Adrenal gland (tissue), 19 donors: Measurements from ENCODE around the gene LYSMD1. TPM values are rescaled to one million over a fixed set of nuclear protein-coding genes. Genes with fewer than 3 reads are reported as not detected.
"Not testable (repeated sequence)": the region's sequence is repeated elsewhere in the genome, so short reads cannot be mapped to it uniquely, and the experiment has no call there.

Experiments used
- DNase-seq, 7 donors: peaks; one replicate each; pipeline ENCODE4 v3.0.0-alpha.2; 2019 to 2020
- H3K27ac ChIP-seq, 5 donors: fragments of 200-600 bp; sonication (generic) in 4 of 5; 1 replicate in 3 of 5; 2 replicates in 2 of 5; pipeline versions ENCODE4 v1.5.1 to v1.8.0; 2016 to 2020; ENCODE audit warnings: mild to moderate bottlenecking in 1 of 5
- H3K27me3 ChIP-seq: fragments of 200-600 bp; 2 replicates; pipeline ENCODE4 v1.8.0; 2021
- H3K36me3 ChIP-seq, 2 donors: fragments of 200-600 bp; replicated peaks in 1 of 2; 1 replicate in 1 of 2; 2 replicates in 1 of 2; pipeline versions ENCODE4 v1.5.1 to v1.8.0; 2018 to 2022
- H3K4me1 ChIP-seq, 2 donors: fragments of 200-600 bp; replicated peaks in 1 of 2; 1 replicate in 1 of 2; 2 replicates in 1 of 2; pipeline versions ENCODE4 v1.5.1 to v1.8.0; 2018 to 2021
- H3K4me3 ChIP-seq, 4 donors: fragments of 200-600 bp; sonication (generic) in 3 of 4; one replicate each; pipeline ENCODE4 v1.5.1; 2016 to 2018
- H3K9me3 ChIP-seq, 3 donors: fragments of 200-600 bp; sonication (generic) in 1 of 3; replicated peaks in 1 of 3; 1 replicate in 2 of 3; 2 replicates in 1 of 3; pipeline versions ENCODE4 v1.5.1 to v1.8.0; 2016 to 2021
- POLR2A ChIP-seq, 2 donors: fragments of 450-650 bp; IDR thresholded peaks; one replicate each; pipeline ENCODE4 v1.6.1; 2017; ENCODE audit warnings: antibody characterized with exemption in 2 of 2, mild to moderate bottlenecking in 2 of 2, moderate library complexity in 1 of 2
- WGBS, 4 donors: extraction: QIAGEN DNeasy Blood & Tissue Kit in 2 of 4; methylation state at CpG; one replicate each; pipeline versions ENCODE4 v1.1.5 to v1.1.7; 2013 to 2017; 5-methylcytosine and 5-hydroxymethylcytosine counted together
- intact Hi-C, 2 donors: fragments of 100-400 bp; cut with DNase I; formaldehyde crosslinking; loops; one replicate each; pipeline versions ENCODE4 v1.14.1 to v1.15.0; 2022 to 2023
- long read RNA-seq, 10 donors: library from polyadenylated mRNA in 3 of 10; unstranded in 2 of 10; stranded (forward) in 1 of 10; transcript quantifications; one replicate each; pipeline ENCODE4 v2.0.0 and lab custom pipeline, GENCODE V29; 2021 to 2026
- polyA plus RNA-seq, 3 donors: library from polyadenylated mRNA; stranded (reverse); fragments of 200-250 nt in 2 of 3; fragments of 350-450 nt in 1 of 3; fragmentation: Illumina TruSeq in 1 of 3; extraction: RNeasy Lipid Tissue Mini Kit (QIAGEN cat#74804) in 1 of 3; gene quantifications; one replicate each; pipeline ENCODE4 v1.2.3, GENCODE V29; 2013 to 2014
- total RNA-seq, 9 donors: library from RNA; depleted of rRNA in 4 of 9; stranded (reverse); fragments of >200 nt in 4 of 9; fragments of 120-200 nt in 1 of 9; fragmentation: NEBNext Ultra II Directional in 1 of 9; extraction: Animal tissue kit (Norgen Biotek cat#: 25700) in 1 of 9; gene quantifications; one replicate each; pipeline versions ENCODE4 v1.1.0 to v1.2.4, GENCODE V29; 2013 to 2023
- TF ChIP-seq, protein P1 (sequence below), 6 experiments: fragments of 450-650 bp in 4 of 6; fragments of 200-600 bp in 2 of 6; sonication (generic) in 1 of 6; IDR thresholded peaks; 1 replicate in 5 of 6; 2 replicates in 1 of 6; pipeline versions ENCODE4 v1.5.1 to v1.8.0; 2016 to 2021; ENCODE audit warnings: antibody characterized with exemption in 6 of 6, mild to moderate bottlenecking in 2 of 6, moderate library complexity in 1 of 6
- donor health status: healthy with polysubstance abuse.
- donor health status: Bipolar disorder and iron deficiency.
- donor health status: DM: yes; HTN: yes; CAD: no.
- donor health status: DM: no; HTN: no; CAD: no.
- donor health status: DM: no; HTN: no; CAD: no.
- donor health status: DM: yes; HTN: yes; CAD: no.

The LYSMD1 gene, protein sequence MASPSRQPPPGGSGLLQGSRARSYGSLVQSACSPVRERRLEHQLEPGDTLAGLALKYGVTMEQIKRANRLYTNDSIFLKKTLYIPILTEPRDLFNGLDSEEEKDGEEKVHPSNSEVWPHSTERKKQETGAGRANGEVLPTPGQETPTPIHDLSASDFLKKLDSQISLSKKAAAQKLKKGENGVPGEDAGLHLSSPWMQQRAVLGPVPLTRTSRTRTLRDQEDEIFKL
- total RNA-seq (10 to 100 TPM in 7 of 9 donors, 1 to 10 TPM in 2; 7.9 to 21.5 (median 14.6) TPM), polyA plus RNA-seq (10 to 100 TPM in 1 of 3 donors, 1 to 10 TPM in 2; 4.4 to 12.8 (median 9.1) TPM)
- long read RNA-seq, donor 1, result 0 reads
- long read RNA-seq, donor 2, partial matches to known transcripts, result 0 of 4 reads
- long read RNA-seq, donor 2, other reads (novel, unspliced or antisense), result 0 of 4 reads
- long read RNA-seq, donor 3, result 0 reads
- long read RNA-seq, donor 4, partial matches to known transcripts, result 0 of 14 reads
- long read RNA-seq, donor 4, other reads (novel, unspliced or antisense), result 14 of 14 reads
- long read RNA-seq, donor 5, result 0 reads
- long read RNA-seq, donor 6, partial matches to known transcripts, result 0 of 13 reads
- long read RNA-seq, donor 6, other reads (novel, unspliced or antisense), result 12 of 13 reads
- long read RNA-seq, donor 7, partial matches to known transcripts, result 6 of 7 reads
- long read RNA-seq, donor 7, other reads (novel, unspliced or antisense), result 0 of 7 reads
- long read RNA-seq, donor 8, transcript LYSMD1-201 (3 exons, 2,479 nt), result major isoform, 5 of 5 reads
- long read RNA-seq, donor 8, partial matches to known transcripts, result 0 of 5 reads
- long read RNA-seq, donor 8, other reads (novel, unspliced or antisense), result 0 of 5 reads
- long read RNA-seq, donor 9, result 0 reads
- long read RNA-seq, donor 10, partial matches to known transcripts, result 0 of 1 reads
- long read RNA-seq, donor 10, other reads (novel, unspliced or antisense), result 0 of 1 reads

- Histone ChIP-seq H3K4me1 (peaks cover 14 to 22% of the 10 kb centered on the region in 2 donors), H3K27me3 (no peaks in the 10 kb centered on the region), H3K27ac (peak within 1 kb of the TSS; percentile 58 to 89 (median 65)), H3K36me3 (peaks cover 0 to 46% of the 10 kb centered on the region in 2 donors), H3K4me3 (peak within 1 kb of the TSS; percentile 43 to 75 (median 69)), H3K9me3 (no peaks in the 10 kb centered on the region)
- TF ChIP-seq, protein P1, sequence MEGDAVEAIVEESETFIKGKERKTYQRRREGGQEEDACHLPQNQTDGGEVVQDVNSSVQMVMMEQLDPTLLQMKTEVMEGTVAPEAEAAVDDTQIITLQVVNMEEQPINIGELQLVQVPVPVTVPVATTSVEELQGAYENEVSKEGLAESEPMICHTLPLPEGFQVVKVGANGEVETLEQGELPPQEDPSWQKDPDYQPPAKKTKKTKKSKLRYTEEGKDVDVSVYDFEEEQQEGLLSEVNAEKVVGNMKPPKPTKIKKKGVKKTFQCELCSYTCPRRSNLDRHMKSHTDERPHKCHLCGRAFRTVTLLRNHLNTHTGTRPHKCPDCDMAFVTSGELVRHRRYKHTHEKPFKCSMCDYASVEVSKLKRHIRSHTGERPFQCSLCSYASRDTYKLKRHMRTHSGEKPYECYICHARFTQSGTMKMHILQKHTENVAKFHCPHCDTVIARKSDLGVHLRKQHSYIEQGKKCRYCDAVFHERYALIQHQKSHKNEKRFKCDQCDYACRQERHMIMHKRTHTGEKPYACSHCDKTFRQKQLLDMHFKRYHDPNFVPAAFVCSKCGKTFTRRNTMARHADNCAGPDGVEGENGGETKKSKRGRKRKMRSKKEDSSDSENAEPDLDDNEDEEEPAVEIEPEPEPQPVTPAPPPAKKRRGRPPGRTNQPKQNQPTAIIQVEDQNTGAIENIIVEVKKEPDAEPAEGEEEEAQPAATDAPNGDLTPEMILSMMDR (IDR thresholded peaks at IDR 0.05), result peak in 5 of 6 experiments; percentile 14 to 45 (median 36)
- TF ChIP-seq POLR2A (IDR thresholded peaks at IDR 0.05), result peak in 1 of 2 donors; percentile 43
- peak; percentile 97 to 99 (median 98) for DNase-seq
- 0 to 1% (median 0%) methylated on average over 32 to 38 of the region's 38 CpGs for WGBS, 4 donors
- intact Hi-C loops, result no loop called here
Measured at GRCh38 chr1:151165738-151166504, at the start of gene LYSMD1, which contains the start of gene SCNM1. Gene LYSMD1, minus strand, starts transcription at chr1:151165902. Its CDS starts 644 bp downstream, at chr1:151165258. Gene SCNM1, plus strand, starts transcription at chr1:151166144. Its CDS starts 9 bp downstream, at chr1:151166153.

GRCh38 chr1:151213560-151213959 is 47.9 kb upstream of the LYSMD1 start:
- Histone ChIP-seq H3K27me3 (no peaks in the 10 kb centered on the region), H3K4me3 (no peak overlapping the region), H3K27ac (no peak overlapping the region), H3K4me1 (peaks cover 0 to 3% of the 10 kb centered on the region in 2 donors), H3K36me3 (peaks cover 0 to 21% of the 10 kb centered on the region in 2 donors), H3K9me3 (no peaks in the 10 kb centered on the region)
- DNase-seq, result no peak
- 14 to 35% (median 24%) methylated on average over 2 of the region's 2 CpGs for WGBS, 4 donors
- intact Hi-C loops, result no loop called here
- TF ChIP-seq POLR2A (IDR thresholded peaks at IDR 0.05), result no peak
- TF ChIP-seq, protein P1 (IDR thresholded peaks at IDR 0.05), result no peak

DNA sequence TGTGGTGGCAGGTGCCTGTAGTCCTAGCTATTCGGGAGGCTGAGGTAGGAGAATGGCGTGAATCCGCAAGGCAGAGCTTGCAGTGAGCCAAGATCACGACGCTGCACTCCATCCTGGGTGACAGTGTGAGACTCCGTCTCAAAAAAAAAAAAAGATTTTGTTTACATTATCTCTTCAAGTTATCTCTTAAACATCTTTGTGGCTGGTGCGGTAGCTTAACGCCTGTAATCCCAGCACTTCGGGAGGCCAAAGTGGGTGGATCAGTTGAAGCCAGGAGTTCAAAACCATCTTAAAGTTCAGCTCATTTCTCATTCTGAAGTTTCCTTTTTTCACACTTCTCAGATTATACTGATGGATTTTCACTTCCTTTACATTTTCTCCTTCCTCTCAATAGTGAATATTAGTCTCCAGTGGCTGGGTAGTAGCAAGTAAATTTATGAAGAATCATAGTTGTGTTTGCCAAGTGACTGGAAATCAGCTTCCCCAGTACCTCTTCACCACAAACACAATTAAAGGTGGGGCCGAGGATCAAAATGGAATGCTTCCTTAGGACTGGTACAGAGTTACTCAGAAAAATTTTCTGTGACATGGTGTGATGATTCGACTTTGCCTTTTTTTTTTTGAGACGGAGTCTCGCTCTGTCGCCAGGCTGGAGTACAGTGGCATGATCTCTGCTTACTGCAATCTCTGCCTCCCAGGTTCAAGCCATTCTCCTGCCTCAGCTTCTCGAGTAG is 46.4 kb upstream of the LYSMD1 start:
- intact Hi-C loops, result no loop called here
- 81 to 90% (median 87%) methylated on average over 14 to 15 of the region's 15 CpGs for WGBS, 4 donors
- Histone ChIP-seq H3K4me1 (peaks cover 0 to 3% of the 10 kb centered on the region in 2 donors), H3K36me3 (peaks cover 0 to 30% of the 10 kb centered on the region in 2 donors), H3K4me3 (no peak overlapping the region), H3K27me3 (no peaks in the 10 kb centered on the region), H3K9me3 (no peaks in the 10 kb centered on the region), H3K27ac (no peak overlapping the region)
- no peak for DNase-seq
- no peak for TF ChIP-seq POLR2A (IDR thresholded peaks at IDR 0.05)

DNA sequence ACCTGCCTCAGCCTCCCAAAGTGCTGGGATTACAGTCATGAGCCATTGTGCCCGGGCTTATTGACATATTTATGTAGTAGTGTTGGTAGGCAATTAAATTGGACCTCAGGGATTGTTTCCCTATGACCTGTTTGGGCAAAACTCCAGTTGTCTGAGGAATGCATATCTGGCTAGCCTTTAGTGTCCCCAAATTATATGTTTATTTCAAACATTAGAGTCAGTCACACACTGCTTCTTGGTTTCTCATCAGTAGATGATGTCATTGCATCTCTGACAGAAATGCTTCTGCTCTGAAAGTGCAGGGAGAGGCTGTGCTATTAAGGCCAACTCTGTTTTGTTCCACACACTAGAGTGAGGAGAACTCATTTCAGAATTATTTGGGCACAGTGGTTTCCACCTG is 45.1 kb upstream of the LYSMD1 start:
- no peak for TF ChIP-seq POLR2A (IDR thresholded peaks at IDR 0.05)
- TF ChIP-seq, protein P1 (IDR thresholded peaks at IDR 0.05), result no peak
- peaks cover 0 to 3% of the 10 kb centered on the region in 2 donors for H3K4me1 ChIP-seq
- no peak overlapping the region for H3K27ac ChIP-seq
- H3K36me3 ChIP-seq, result peaks cover 0 to 42% of the 10 kb centered on the region in 2 donors
- intact Hi-C loops, result no loop called here
- H3K4me3 ChIP-seq, result no peak overlapping the region
- DNase-seq, result no peak
- WGBS, 4 donors, result 81 to 86% (median 86%) methylated on average over 1 of the region's 1 CpG
- no peaks in the 10 kb centered on the region for H3K27me3 ChIP-seq
- no peaks in the 10 kb centered on the region for H3K9me3 ChIP-seq

DNA sequence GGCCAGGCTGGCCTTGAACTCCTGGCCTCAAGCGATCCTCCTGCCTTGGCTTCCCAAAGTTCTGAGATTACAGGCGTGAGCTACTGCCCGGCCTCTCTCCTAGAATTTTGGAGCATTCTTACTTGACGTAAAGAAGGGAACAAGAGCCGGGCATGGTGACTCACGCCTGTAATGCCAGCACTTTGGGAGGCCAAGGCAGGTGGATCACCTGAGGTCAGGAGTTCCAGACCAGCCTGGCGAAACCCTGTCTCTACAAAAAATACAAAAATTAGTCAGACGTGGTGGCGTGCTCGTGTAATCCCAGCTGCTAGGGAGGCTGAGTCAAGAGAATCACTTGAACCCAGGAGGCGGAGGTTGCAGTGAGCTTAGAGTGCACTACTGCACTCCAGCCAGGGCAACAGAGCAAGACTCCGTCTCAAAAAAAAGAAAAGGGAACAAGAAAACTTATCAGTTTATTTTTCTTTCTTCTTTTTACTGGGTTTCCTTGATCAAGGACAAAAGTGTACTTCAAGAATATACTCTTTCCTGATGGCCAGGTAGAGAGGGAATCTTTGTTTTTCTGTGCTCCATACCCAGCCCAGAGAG is 39.8 kb upstream of the LYSMD1 start:
- H3K27ac ChIP-seq, intact Hi-C loops, H3K9me3 ChIP-seq, H3K4me3 ChIP-seq, H3K27me3 ChIP-seq: not testable (repeated sequence)
- Histone ChIP-seq H3K36me3 (peaks cover 0 to 44% of the 10 kb centered on the region in 2 donors), H3K4me1 (peaks cover 18 to 29% of the 10 kb centered on the region in 2 donors)
- peak in 2 of 7 donors; percentile 27 to 50 for DNase-seq
- 76 to 89% (median 81%) methylated on average over 11 to 12 of the region's 12 CpGs for WGBS, 4 donors
